NK-92 treated with Interleukin-12 subunit alpha and Interleukin-12 subunit beta, amount 100 ng/mL, for 24 hours (cell line): Measurements from ENCODE around the gene PSD4.

Source experiments
- DNase-seq: peaks from one replicate; lab custom pipeline; 2025; lab: John Stamatoyannopoulos, UW

PSD4 gene

GRCh38 chr2:113223813-113224212 is 50.0 kb downstream of the PSD4 start:
- no peak for DNase-seq

GRCh38 chr2:113224647-113225236 is 51.0 kb downstream of the PSD4 start:
- DNase-seq: no peak

GRCh38 chr2:113225263-113226259 is 51.8 kb downstream of the PSD4 start:
- no peak for DNase-seq

- no peak for DNase-seq
Measured at GRCh38 chr2:113226462-113226861, 52.7 kb downstream of the PSD4 start.

GRCh38 chr2:113227290-113227689 is 53.5 kb downstream of the PSD4 start:
- no peak for DNase-seq

GRCh38 chr2:113227698-113228097 is 53.9 kb downstream of the PSD4 start:
- DNase-seq: no peak

GRCh38 chr2:113228351-113228750 is 54.6 kb downstream of the PSD4 start:
- DNase-seq: no peak

GRCh38 chr2:113228991-113229716 is 55.4 kb downstream of the PSD4 start:
- no peak for DNase-seq

- no peak for DNase-seq
Measured at GRCh38 chr2:113229795-113230194, 56.0 kb downstream of the PSD4 start.

GRCh38 chr2:113230531-113230930 is 56.8 kb downstream of the PSD4 start:
- no peak for DNase-seq

GRCh38 chr2:113231064-113231463 is 57.3 kb downstream of the PSD4 start:
- no peak for DNase-seq

GRCh38 chr2:113232123-113232522 is 58.4 kb downstream of the PSD4 start:
- DNase-seq: no peak

GRCh38 chr2:113232740-113233139 is 59.0 kb downstream of the PSD4 start:
- DNase-seq: no peak

GRCh38 chr2:113233593-113234550 is 60.1 kb downstream of the PSD4 start:
- peak; percentile 28 for DNase-seq

- DNase-seq: no peak
Measured at GRCh38 chr2:113234721-113235346, 61.1 kb downstream of the PSD4 start.

- peak; percentile 50 for DNase-seq
Measured at GRCh38 chr2:113235347-113236226, 61.8 kb downstream of the PSD4 start.

- DNase-seq: no peak
Measured at GRCh38 chr2:113236367-113237159, 62.8 kb downstream of the PSD4 start.

GRCh38 chr2:113237604-113238160 is 63.9 kb downstream of the PSD4 start:
- no peak for DNase-seq
